ENCODE data around the gene STIL. TPM values are rescaled to one million over a fixed set of nuclear protein-coding genes. Genes with fewer than 3 reads are reported as not detected.

STIL gene
- polyA plus RNA-seq, 2 of the 4 experiments (the other 2 are of a cell fraction), result 10.1 to 21.7 TPM

- no peaks in the 10 kb centered on the region for H3K9me3 ChIP-seq
- FAIRE-seq (no peak), ATAC-seq (no peak), DNase-seq (ENCODE audit: low read depth in 1 of 2, low spot score in 1 of 2) (no peak)
- no peak overlapping the region for H3K4me2 ChIP-seq
- CTCF ChIA-PET, result no interaction called here
- no peak for TF ChIP-seq JUNB (IDR thresholded peaks at IDR 0.05)
- TF ChIP-seq MAZ (IDR thresholded peaks at IDR 0.05; ENCODE audit: borderline replicate concordance, low read depth, low read length), result no peak
- no peak for TF ChIP-seq RAD21 (conservative IDR thresholded peaks at IDR 0.05 in 1 of 2, IDR thresholded peaks at IDR 0.05 in 1 of 2)
- TF ChIP-seq CTCF (IDR thresholded peaks at IDR 0.05), result no peak
- TF ChIP-seq GATA3 (IDR thresholded peaks at IDR 0.05; ENCODE audit: borderline replicate concordance), result no peak
- no peak for TF ChIP-seq RARB (CRISPR knock-in tag; IDR thresholded peaks at IDR 0.05)
- no peak for TF ChIP-seq RCOR1 (IDR thresholded peaks at IDR 0.05; ENCODE audit: low read depth, low read length)
- TF ChIP-seq MYC (IDR thresholded peaks at IDR 0.05; ENCODE audit: borderline replicate concordance, low read length), result no peak
- no peak for TF ChIP-seq HES2 (IDR thresholded peaks at IDR 0.05)
- no peak for TF ChIP-seq HDAC2 (IDR thresholded peaks at IDR 0.05)
- TF ChIP-seq ATOH8 (CRISPR knock-in tag; IDR thresholded peaks at IDR 0.05; ENCODE audit: low read depth), result no peak
- TF ChIP-seq ZC3H11A (IDR thresholded peaks at IDR 0.05), result no peak
- TF ChIP-seq MAX (IDR thresholded peaks at IDR 0.05), result no peak
- no peak for TF ChIP-seq ZSCAN20 (CRISPR knock-in tag; IDR thresholded peaks at IDR 0.05)
- no peak for TF ChIP-seq CEBPB (IDR thresholded peaks at IDR 0.05)
- no peak for TF ChIP-seq PHF8 (IDR thresholded peaks at IDR 0.05; ENCODE audit: borderline replicate concordance, low read depth)
- no peak for TF ChIP-seq HOXB13 (CRISPR knock-in tag; IDR thresholded peaks at IDR 0.05; ENCODE audit: low read depth)
- no peak for TF ChIP-seq TFCP2L1 (CRISPR knock-in tag; IDR thresholded peaks at IDR 0.05)
- no peak for TF ChIP-seq ZFP36 (IDR thresholded peaks at IDR 0.05; ENCODE audit: borderline replicate concordance, partially characterized antibody)
- no peaks in the 10 kb centered on the region for H3K4me1 ChIP-seq
- H3K4me3 ChIP-seq, result no peak overlapping the region
- 74% methylated on average over 4 of the region's 4 CpGs for WGBS (ENCODE audit: missing lambda C conversion rate)
- POLR2A ChIA-PET, result no interaction called here
- no peak overlapping the region for H3K27ac ChIP-seq
Measured at GRCh38 chr1:47215713-47216112, 98.2 kb downstream of the STIL start.

- ATAC-seq, result no peak
- POLR2A ChIA-PET, result no interaction called here
- CTCF ChIA-PET, result interaction anchor here (1.2 kb wide), 1 partner anchor 22 kb away, joined by 3 read pairs; no protein-coding TSS in a partner anchor
- Histone ChIP-seq H3K27ac (no peak overlapping the region), H3K9me3 (no peaks in the 10 kb centered on the region), H3K4me2 (no peak overlapping the region), H3K4me1 (no peaks in the 10 kb centered on the region), H3K4me3 (no peak overlapping the region)
- WGBS (ENCODE audit: missing lambda C conversion rate), result 41% methylated on average over 3 of the region's 3 CpGs
- FAIRE-seq, result no peak
- no peak for DNase-seq (ENCODE audit: low read depth in 1 of 2, low spot score in 1 of 2)
- TF ChIP-seq NPAS2 (CRISPR knock-in tag; IDR thresholded peaks at IDR 0.05; ENCODE audit: borderline replicate concordance), result no peak
- no peak for TF ChIP-seq PBX3 (IDR thresholded peaks at IDR 0.05)
- TF ChIP-seq RARB (CRISPR knock-in tag; IDR thresholded peaks at IDR 0.05), result no peak
- no peak for TF ChIP-seq CBX8 (IDR thresholded peaks at IDR 0.05)
- no peak for TF ChIP-seq MYC (IDR thresholded peaks at IDR 0.05; ENCODE audit: borderline replicate concordance, low read length)
- no peak for TF ChIP-seq RAD21 (conservative IDR thresholded peaks at IDR 0.05 in 1 of 2, IDR thresholded peaks at IDR 0.05 in 1 of 2)
- no peak for TF ChIP-seq ESRRA (IDR thresholded peaks at IDR 0.05; ENCODE audit: borderline replicate concordance, low read length)
- no peak for TF ChIP-seq RNF2 (IDR thresholded peaks at IDR 0.05; ENCODE audit: borderline replicate concordance, low read depth)
- TF ChIP-seq NFE2L2 (conservative IDR thresholded peaks at IDR 0.05; ENCODE audit: low read length), result no peak
Measured at GRCh38 chr1:47214549-47214948, 99.4 kb downstream of the STIL start.

Measured in A549 (cell line).